Measurements from ENCODE around the gene MPG. TPM values are rescaled to one million over a fixed set of nuclear protein-coding genes. Genes with fewer than 3 reads are reported as not detected.

The MPG gene
- total and polyA plus RNA-seq, 4 donors, result 25.4 to 84.1 (median 37.5) TPM

DNA sequence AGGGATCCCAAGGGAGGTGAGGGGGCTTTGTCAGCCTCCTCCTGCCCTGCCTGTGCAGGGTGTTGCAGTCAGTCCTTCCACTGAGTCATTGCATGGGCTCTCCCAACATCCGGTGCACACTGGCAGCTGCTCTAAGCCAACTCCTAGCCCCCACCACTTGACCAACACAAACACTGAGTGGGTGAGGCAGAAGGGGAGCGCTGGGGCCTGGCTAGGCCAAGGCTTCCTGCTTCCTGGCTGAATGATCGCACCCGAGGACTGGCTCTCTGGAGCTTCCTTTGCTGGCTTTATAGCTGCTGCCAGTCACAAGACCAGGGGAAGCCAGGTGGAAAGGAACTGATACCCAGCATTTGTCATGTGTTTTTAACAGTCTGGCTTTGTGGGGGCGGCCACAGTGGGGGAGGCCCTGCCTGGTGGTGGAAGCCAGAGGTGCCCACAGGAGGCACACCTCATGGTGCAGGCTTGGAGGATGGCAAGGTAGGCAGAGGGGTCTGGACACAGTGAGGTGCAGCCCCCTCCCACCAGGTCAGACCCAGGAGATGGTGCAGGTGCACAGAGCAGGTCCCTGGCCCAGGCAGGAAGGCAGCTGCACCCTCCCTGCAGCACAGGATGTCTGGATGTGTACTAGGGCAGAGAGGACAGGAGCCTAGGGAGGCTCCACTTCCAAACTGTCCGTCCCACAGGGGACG lies 6.8 kb downstream of the MPG start:
- H3K9me3 ChIP-seq (ENCODE audit: control insufficient read depth in 4 of 4, low read length in 3 of 4), result no peaks in the 10 kb centered on the region
- TF ChIP-seq HNF4A (conservative IDR thresholded peaks at IDR 0.05) (no peak), RAD21 (IDR thresholded peaks at IDR 0.05) (no peak), JUND (IDR thresholded peaks at IDR 0.05) (peak in 1 of 2 donors; percentile 21), HNF4G (IDR thresholded peaks at IDR 0.05) (no peak), SP1 (IDR thresholded peaks at IDR 0.05) (no peak)
- TF ChIP-seq, protein P1, sequence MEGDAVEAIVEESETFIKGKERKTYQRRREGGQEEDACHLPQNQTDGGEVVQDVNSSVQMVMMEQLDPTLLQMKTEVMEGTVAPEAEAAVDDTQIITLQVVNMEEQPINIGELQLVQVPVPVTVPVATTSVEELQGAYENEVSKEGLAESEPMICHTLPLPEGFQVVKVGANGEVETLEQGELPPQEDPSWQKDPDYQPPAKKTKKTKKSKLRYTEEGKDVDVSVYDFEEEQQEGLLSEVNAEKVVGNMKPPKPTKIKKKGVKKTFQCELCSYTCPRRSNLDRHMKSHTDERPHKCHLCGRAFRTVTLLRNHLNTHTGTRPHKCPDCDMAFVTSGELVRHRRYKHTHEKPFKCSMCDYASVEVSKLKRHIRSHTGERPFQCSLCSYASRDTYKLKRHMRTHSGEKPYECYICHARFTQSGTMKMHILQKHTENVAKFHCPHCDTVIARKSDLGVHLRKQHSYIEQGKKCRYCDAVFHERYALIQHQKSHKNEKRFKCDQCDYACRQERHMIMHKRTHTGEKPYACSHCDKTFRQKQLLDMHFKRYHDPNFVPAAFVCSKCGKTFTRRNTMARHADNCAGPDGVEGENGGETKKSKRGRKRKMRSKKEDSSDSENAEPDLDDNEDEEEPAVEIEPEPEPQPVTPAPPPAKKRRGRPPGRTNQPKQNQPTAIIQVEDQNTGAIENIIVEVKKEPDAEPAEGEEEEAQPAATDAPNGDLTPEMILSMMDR (IDR thresholded peaks at IDR 0.05; ENCODE audit: low read depth, low read length, missing input control), result no peak
- H3K9ac ChIP-seq (ENCODE audit: low read depth in 1 of 2, low read length in 2 of 2), result no peak overlapping the region
- peak overlapping the region; percentile 19 to 28 for H3K27ac ChIP-seq (ENCODE audit: low read depth in 1 of 2, low read length in 2 of 2)
- no peaks in the 10 kb centered on the region for H3K27me3 ChIP-seq (ENCODE audit: control insufficient read depth in 4 of 4, insufficient read depth in 4 of 4, low read length in 3 of 4)
- DNase-seq (ENCODE audit: low spot score), result no peak
- H3K4me1 ChIP-seq (ENCODE audit: control insufficient read depth in 4 of 4, insufficient read depth in 4 of 4, low read length in 3 of 4), result peaks cover 0 to 17% (median 4%) of the 10 kb centered on the region in 4 donors
- H3K4me3 ChIP-seq (ENCODE audit: low read depth in 1 of 3, low read length in 3 of 3), result no peak overlapping the region
- 67% methylated on average over 7 of the region's 7 CpGs for WGBS
- peaks cover 0 to 41% (median 11%) of the 10 kb centered on the region in 4 donors for H3K36me3 ChIP-seq (ENCODE audit: control insufficient read depth in 4 of 4, insufficient read depth in 3 of 4, low read depth in 1 of 4, low read length in 3 of 4)

DNA sequence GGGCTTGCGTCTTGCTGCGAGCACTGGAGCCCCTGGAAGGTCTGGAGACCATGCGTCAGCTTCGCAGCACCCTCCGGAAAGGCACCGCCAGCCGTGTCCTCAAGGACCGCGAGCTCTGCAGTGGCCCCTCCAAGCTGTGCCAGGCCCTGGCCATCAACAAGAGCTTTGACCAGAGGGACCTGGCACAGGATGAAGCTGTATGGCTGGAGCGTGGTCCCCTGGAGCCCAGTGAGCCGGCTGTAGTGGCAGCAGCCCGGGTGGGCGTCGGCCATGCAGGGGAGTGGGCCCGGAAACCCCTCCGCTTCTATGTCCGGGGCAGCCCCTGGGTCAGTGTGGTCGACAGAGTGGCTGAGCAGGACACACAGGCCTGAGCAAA lies 7.4 kb downstream of the MPG start:
- Histone ChIP-seq H3K4me1 (ENCODE audit: control insufficient read depth in 4 of 4, insufficient read depth in 4 of 4, low read length in 3 of 4) (peaks cover 0 to 17% (median 4%) of the 10 kb centered on the region in 4 donors), H3K4me3 (ENCODE audit: low read depth in 1 of 3, low read length in 3 of 3) (no peak overlapping the region), H3K27ac (ENCODE audit: low read depth in 1 of 2, low read length in 2 of 2) (no peak overlapping the region), H3K27me3 (ENCODE audit: control insufficient read depth in 4 of 4, insufficient read depth in 4 of 4, low read length in 3 of 4) (no peaks in the 10 kb centered on the region), H3K9me3 (ENCODE audit: control insufficient read depth in 4 of 4, low read length in 3 of 4) (no peaks in the 10 kb centered on the region), H3K9ac (ENCODE audit: low read depth in 1 of 2, low read length in 2 of 2) (no peak overlapping the region), H3K36me3 (ENCODE audit: control insufficient read depth in 4 of 4, insufficient read depth in 3 of 4, low read depth in 1 of 4, low read length in 3 of 4) (peaks cover 0 to 42% (median 11%) of the 10 kb centered on the region in 4 donors)
- TF ChIP-seq SP1 (IDR thresholded peaks at IDR 0.05) (no peak), FOXA1 (IDR thresholded peaks at IDR 0.05) (no peak), RXRA (IDR thresholded peaks at IDR 0.05) (no peak), NR2F2 (IDR thresholded peaks at IDR 0.05) (no peak), TAF1 (conservative IDR thresholded peaks at IDR 0.05) (no peak), JUND (IDR thresholded peaks at IDR 0.05) (no peak), FOXA2 (IDR thresholded peaks at IDR 0.05) (no peak), HNF4G (IDR thresholded peaks at IDR 0.05) (no peak)
- TF ChIP-seq, protein P2, sequence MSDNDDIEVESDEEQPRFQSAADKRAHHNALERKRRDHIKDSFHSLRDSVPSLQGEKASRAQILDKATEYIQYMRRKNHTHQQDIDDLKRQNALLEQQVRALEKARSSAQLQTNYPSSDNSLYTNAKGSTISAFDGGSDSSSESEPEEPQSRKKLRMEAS (IDR thresholded peaks at IDR 0.05), result no peak
- TF ChIP-seq, protein P3, sequence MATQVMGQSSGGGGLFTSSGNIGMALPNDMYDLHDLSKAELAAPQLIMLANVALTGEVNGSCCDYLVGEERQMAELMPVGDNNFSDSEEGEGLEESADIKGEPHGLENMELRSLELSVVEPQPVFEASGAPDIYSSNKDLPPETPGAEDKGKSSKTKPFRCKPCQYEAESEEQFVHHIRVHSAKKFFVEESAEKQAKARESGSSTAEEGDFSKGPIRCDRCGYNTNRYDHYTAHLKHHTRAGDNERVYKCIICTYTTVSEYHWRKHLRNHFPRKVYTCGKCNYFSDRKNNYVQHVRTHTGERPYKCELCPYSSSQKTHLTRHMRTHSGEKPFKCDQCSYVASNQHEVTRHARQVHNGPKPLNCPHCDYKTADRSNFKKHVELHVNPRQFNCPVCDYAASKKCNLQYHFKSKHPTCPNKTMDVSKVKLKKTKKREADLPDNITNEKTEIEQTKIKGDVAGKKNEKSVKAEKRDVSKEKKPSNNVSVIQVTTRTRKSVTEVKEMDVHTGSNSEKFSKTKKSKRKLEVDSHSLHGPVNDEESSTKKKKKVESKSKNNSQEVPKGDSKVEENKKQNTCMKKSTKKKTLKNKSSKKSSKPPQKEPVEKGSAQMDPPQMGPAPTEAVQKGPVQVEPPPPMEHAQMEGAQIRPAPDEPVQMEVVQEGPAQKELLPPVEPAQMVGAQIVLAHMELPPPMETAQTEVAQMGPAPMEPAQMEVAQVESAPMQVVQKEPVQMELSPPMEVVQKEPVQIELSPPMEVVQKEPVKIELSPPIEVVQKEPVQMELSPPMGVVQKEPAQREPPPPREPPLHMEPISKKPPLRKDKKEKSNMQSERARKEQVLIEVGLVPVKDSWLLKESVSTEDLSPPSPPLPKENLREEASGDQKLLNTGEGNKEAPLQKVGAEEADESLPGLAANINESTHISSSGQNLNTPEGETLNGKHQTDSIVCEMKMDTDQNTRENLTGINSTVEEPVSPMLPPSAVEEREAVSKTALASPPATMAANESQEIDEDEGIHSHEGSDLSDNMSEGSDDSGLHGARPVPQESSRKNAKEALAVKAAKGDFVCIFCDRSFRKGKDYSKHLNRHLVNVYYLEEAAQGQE (IDR thresholded peaks at IDR 0.05), result no peak
- TF ChIP-seq, protein P4, sequence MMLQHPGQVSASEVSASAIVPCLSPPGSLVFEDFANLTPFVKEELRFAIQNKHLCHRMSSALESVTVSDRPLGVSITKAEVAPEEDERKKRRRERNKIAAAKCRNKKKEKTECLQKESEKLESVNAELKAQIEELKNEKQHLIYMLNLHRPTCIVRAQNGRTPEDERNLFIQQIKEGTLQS (IDR thresholded peaks at IDR 0.05), result no peak
- WGBS, result 90% methylated on average over 18 of the region's 18 CpGs
- DNase-seq (ENCODE audit: low spot score), result no peak

Data from liver (tissue), 9 donors.